ENCODE results near the gene SNX9.
A peak's percentile ranks its signal among the peaks of the same experiment; 100 is the strongest.

SNX9 gene

GRCh38 chr6:157859775-157860504 lies 36.9 kb downstream of the SNX9 start:
- no peak for DNase-seq (ENCODE audit: low read depth)

GRCh38 chr6:157860505-157860991 lies 37.5 kb downstream of the SNX9 start:
- no peak for DNase-seq (ENCODE audit: low read depth)

- DNase-seq (ENCODE audit: low read depth) = no peak
Observed at GRCh38 chr6:157861184-157861583, 38.1 kb downstream of the SNX9 start.

- DNase-seq (ENCODE audit: low read depth) = no peak
Observed at GRCh38 chr6:157861814-157862213, 38.8 kb downstream of the SNX9 start.

- no peak for DNase-seq (ENCODE audit: low read depth)
Observed at GRCh38 chr6:157862706-157863105, 39.7 kb downstream of the SNX9 start.

GRCh38 chr6:157864185-157864761 lies 41.2 kb downstream of the SNX9 start:
- DNase-seq (ENCODE audit: low read depth) = no peak

GRCh38 chr6:157865249-157865648 lies 42.2 kb downstream of the SNX9 start:
- no peak for DNase-seq (ENCODE audit: low read depth)

- no peak for DNase-seq (ENCODE audit: low read depth)
Observed at GRCh38 chr6:157867155-157867559, 44.1 kb downstream of the SNX9 start.

- no peak for DNase-seq (ENCODE audit: low read depth)
Observed at GRCh38 chr6:157867981-157868380, 44.9 kb downstream of the SNX9 start.

- DNase-seq (ENCODE audit: low read depth) = no peak
Observed at GRCh38 chr6:157868835-157869234, 45.8 kb downstream of the SNX9 start.

- DNase-seq (ENCODE audit: low read depth) = no peak
Observed at GRCh38 chr6:157869673-157870302, 46.7 kb downstream of the SNX9 start.

GRCh38 chr6:157873735-157874344 lies 50.8 kb downstream of the SNX9 start:
- peak; percentile 56 for DNase-seq (ENCODE audit: low read depth)

GRCh38 chr6:157877149-157877548 lies 54.1 kb downstream of the SNX9 start:
- no peak for DNase-seq (ENCODE audit: low read depth)

GRCh38 chr6:157877573-157878438 lies 54.8 kb downstream of the SNX9 start:
- no peak for DNase-seq (ENCODE audit: low read depth)

GRCh38 chr6:157879034-157879872 lies 56.2 kb downstream of the SNX9 start:
- no peak for DNase-seq (ENCODE audit: low read depth)

GRCh38 chr6:157879873-157880254 lies 56.8 kb downstream of the SNX9 start:
- DNase-seq (ENCODE audit: low read depth) = no peak

- DNase-seq (ENCODE audit: low read depth) = no peak
Observed at GRCh38 chr6:157880534-157880933, 57.5 kb downstream of the SNX9 start.

- no peak for DNase-seq (ENCODE audit: low read depth)
Observed at GRCh38 chr6:157881342-157881741, 58.3 kb downstream of the SNX9 start.

- no peak for DNase-seq (ENCODE audit: low read depth)
Observed at GRCh38 chr6:157884756-157885155, 61.7 kb downstream of the SNX9 start.

GRCh38 chr6:157885211-157885788 lies 62.3 kb downstream of the SNX9 start:
- DNase-seq (ENCODE audit: low read depth) = no peak

GRCh38 chr6:157885876-157886275 lies 62.8 kb downstream of the SNX9 start:
- DNase-seq (ENCODE audit: low read depth) = no peak
